SW480 (cell line): ENCODE results near the gene TXNRD1.
"Not testable (repeated sequence)": the region's sequence is repeated elsewhere in the genome, so short reads cannot be mapped to it uniquely, and the experiment has no call there.

Experiments
- DNase-seq: peaks from one replicate; pipeline ENCODE4 v3.0.0-alpha.2; 2016; ENCODE audit warnings: low spot score

Gene TXNRD1

DNA sequence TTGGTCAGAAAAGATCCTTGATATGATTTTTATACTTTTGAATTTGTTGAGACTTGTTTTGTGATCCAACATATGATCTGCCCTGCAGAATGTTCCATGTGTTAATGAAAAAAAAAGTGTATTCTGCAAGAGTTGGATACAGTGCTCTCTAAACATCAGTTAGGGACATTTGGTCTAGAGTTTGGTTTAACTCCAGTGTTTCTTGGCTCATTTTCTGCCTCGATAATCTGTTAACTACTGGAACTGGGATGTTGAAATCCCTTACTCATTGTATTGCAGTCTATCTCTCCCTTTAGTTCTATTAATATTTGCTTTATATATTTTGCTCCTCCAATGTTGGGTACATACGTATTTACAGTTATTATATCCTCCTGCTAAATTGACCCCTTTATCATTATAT is 18.3 kb upstream of the TXNRD1 start:
- no peak for DNase-seq

DNA sequence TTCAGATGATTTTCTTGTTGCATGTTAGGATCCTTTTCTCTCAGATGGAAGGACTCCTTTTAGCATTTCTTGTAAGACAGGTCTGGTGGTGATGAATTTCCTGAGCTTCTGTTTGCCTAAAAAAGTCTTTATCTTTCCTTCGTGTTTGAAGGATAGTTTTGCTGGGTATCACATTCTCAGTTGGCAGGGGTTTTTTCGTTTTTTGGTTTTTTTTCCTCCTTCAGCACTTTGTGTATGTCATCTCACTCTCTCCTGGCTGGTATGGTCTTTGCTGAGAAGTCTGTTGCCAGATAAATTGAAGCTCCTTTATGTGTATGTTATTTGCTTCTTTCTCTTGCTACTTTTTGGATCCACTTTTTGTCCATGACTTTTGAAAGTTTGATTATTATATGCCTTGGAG is 15.6 kb upstream of the TXNRD1 start:
- no peak for DNase-seq

DNA sequence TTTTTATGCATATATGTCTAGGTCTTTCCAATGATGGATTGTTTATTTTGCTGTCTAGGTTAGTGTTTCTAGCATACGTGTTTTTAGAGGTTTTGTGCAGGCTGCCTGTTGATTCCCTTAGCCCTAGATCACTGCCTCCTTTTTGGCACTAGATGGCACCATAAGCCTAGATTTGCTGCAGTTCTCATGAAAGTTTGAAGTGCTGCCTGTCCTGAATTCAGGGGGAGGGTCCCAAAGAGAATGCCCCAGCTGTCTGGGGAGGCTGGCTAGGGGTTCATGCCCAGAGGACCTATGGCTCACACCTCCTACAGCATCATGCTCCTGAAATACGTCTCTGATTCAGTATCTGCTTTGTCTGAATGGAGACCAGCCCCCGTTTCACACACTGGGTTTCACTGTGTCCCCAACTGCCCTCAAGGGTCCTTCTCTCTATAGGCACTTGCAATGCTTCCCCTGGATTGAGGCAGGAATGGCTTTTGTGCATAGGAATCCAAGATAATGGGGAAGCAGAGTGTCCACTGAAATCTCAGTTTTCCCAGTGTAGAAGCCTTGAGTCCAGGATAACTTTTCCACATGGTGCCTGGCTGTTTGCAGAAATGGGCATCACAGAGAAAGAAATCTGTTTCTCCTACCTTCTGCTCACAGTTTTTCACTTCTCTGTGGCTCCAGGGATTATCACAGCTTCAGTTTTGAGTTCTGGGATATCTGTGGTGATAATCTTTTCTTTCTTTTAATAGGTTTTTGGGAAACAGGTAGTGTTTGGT is 14.2 kb upstream of the TXNRD1 start:
- DNase-seq = peak; percentile 62

DNA sequence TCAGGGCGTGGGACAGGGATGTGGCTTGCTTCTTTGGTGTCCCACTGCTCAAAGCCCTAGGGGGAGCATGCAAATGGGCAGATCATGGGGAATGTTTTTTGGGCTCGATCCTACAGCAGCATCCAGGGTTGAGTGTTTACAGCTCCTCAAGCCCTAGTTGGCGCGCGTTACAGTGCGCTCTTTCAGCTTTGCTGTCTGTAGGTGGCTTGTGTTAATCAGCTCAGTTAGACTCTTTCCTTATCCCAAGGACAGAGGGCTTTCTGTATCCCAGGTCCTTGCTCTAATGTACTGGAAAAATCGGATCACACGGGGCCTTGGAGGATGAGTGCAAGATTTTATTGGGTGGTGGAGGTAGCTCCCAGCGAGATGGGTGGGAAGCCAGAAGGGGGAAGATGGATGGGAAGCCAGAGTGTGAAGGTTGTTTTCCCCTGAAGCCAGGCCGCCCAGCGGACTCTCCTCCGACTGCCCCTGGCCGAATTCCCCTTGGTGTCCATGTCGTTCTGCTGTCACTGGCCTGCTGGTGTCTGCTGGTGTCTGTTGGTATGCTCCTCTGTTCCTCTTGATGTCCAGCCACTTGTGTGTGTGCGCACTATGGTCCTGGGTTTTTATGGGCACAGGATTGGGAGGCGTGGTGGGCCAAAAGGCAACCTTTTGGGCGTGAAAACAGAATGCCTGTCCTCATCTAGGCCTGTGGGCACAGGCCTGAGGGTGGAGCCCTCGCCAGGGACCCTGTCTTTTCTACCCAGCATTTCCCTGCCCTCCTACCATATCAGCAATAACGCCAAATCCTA is 10.7 kb upstream of the TXNRD1 start:
- DNase-seq = no peak

DNA sequence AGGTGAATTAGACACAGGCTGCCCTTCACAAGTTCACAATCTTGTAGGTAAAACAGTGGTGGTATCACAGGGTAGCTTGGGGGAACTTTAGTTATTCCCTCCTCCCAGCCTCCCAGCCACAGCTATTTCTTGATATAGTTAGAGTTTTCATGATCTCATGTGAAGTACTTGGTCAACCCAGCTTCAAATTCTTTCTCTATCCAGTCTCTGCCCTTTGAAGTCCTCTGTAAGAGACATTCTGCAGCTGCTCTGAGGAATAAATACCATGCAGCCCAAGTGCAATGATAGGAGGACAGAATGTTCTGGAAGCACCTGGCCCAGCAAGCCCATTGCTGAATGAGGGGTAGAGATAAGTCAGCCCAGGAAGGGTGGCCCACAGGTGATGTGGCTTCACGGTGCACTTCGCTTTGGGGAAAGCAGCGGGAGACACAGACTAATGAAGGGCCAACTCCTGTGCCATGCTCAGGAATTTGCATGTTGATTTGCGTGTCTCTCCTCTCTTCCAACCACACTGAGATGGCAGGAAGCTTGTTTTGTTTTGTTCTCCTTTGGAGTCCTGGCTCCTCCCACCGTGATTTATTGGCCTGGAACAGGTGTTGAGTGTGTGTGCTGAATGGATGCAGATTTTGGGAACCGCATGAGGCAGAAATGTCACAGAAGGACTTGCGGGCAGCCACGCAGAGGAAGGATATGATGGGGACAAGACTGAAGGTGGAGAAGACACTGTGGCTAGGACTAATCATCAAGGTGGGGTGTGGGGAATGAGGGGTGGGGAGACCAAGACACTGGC is 8.0 kb upstream of the TXNRD1 start:
- DNase-seq = peak; percentile 16

DNA sequence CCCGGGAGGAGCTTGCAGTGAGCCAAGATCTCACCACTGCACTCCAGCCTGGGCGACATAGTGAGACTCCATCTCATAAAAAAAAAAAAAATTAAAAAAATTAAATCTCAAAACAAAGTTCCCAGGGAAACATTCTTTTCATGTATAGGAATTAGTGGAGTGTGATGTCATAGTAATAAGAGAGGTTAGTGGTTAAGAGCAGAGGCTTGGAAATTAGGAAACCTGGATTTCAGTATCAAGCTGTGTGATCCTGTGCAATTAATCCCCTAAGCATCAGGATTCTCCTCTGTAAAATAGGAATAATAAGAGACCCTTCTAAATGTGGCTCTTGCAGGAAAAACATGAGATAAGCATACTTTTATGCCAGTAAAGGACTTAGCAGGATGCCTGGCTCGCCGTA is 3.1 kb upstream of the TXNRD1 start:
- DNase-seq = no peak

DNA sequence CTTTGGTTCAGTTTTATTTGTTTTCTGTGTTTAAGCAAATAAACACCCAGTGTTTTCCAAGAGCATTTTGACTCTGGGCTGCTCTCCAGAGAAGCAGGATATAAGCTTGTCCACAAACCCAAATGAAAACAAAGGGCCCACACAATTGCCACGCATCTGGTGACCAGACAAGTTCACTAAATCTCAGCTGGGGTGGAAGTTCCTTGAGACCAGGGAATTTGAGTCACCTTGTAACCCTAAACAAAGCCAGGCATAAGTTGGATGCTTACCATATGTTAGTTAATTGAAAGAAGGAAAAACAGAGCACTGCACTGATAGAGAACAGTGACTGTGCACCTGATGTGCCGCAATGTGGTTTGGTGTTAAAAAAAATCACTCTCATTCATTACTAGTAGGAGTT is 1.6 kb upstream of the TXNRD1 start:
- no peak for DNase-seq

DNA sequence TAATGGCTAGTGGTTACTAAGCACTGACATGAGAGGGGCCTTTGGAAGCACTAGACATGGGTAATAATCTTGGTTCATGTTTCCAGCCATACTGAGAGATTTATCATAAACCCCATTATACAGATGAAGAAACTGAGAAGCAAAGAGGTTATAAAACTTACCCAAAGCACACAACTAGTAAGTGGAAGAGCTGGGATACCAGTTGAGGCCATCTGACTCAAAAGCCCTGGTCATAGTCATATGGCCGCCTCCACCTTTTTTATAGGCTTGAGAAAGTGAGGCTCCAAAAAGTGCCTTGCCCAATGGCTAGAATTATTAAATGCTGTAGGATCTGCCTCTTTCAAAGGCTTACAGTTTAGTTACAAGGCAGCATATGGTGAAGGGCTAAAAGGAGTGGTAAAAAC is 944 bp downstream of the TXNRD1 start:
- DNase-seq = no peak

DNA sequence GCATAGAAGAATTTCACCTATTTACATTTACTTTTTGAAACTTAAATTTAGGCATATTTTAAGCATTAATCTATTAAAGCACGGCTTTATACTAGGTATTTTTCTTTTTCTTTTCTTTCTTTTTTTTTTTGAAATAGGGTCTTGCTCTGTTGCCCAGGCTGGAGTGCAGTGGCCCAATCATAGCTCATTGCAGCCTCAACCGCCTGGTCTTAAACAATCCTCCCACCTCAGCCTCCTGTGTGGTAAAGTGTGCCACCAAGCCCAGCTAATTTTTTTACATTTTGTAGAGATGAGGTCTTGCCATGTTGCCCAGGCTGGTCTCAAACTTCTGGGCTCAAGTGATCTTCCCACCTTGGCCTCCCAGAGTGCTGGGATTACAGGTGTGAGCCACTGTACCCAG is 2.9 kb downstream of the TXNRD1 start:
- DNase-seq = not testable (repeated sequence)

DNA sequence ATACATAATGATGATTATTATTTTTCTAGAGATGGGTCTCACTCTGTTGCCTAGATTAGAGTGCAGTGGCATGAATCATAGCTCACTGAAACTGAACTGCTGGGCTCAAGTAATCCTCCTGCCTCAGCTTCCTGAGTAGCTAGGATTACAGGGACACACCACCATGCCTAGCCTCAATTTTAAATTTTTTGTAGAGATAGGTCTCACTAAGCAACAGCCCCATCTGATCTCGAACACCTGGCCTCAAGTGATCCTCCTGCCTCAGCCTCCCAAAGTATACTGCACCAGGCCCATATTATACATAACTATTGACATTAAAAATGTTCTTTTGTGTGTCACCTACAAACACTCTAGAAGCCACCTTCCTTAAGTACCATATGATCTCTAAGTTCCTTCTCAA is 3.4 kb downstream of the TXNRD1 start:
- DNase-seq = no peak

DNA sequence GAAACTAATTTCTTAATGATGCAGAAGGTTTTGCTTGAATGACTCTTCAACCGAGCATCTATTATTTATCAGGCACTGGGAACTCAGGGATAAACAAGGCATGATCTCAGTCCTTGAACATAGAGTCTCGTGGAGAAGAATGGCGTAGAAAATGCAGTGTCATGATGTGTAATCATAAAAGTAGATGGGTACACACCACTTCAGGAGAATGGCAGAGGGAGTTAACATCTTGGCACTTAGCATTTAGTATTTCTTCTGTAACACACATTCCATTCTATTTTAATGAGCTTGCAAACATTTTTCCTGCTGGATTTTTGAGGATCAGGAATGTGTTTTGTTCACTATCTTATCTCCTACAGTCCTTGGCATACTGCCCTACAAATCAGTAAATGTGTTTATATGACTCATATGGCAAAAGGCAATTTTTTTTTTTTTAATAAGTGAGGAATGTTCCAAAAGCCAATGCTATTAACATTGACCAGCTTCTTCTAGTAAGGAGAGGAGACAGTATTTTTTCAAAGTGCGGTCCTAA is 3.8 kb downstream of the TXNRD1 start:
- DNase-seq = peak; percentile 77

DNA sequence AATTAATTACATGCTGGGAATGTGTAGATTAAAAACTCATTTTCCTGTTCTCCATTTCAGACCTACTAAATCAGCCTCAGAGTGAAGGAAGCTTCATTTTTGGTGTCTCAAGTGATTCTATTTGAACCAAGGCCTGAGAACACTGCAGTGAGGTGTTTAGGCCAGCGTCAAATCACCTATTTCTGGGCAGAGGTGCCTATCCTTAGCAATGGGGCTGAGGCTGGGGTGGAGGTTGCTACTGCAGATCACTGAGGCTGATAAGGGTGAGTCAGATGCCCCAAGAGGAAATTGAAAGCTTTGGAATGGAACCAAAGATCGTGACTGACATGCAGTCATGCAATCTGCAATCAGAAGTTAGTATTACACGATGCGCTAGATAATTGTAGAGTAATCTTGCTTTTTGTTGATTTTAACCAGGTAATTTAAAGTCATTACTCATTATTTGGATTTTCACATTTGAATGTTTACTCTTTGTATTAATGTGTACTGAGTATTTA is 4.4 kb downstream of the TXNRD1 start:
- peak; percentile 86 for DNase-seq

DNA sequence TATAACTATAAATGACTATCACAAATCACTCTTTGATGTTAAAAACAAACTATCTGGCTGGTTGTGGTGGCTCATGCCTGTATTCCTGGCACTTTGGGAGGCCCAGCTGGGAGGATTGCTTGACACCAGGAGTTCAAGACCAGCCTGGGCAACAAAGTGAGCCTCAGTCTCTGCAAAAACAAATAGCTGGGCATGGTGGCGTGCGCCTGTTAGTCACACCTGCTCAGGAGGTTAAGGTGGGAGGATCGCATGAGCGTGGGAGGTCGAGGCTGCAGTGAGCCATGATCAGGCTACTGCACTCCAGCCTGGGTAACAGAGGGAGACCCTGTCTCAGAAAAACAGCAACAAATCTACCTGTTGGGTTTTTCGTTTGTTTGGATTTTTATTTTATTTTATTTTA is 5.4 kb downstream of the TXNRD1 start:
- DNase-seq = no peak

DNA sequence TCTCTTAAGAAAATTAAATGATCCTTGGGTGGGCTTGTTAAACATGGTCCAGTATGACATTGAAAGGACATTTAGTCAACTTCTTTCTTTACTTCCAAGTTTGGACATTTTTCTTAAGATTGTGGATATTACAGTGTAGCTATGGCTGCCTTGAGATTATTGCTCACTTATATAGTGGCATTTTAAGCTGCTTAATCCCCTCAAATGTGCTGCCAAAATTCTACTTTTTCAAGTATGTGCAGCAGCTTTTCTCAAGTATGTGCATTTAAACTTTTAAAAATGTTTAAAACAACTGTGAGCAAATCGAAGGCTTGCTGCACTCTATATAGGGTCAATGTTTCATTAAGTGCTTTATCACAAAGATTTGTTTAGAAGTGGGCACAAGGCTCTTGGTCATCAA is 7.4 kb downstream of the TXNRD1 start:
- no peak for DNase-seq

DNA sequence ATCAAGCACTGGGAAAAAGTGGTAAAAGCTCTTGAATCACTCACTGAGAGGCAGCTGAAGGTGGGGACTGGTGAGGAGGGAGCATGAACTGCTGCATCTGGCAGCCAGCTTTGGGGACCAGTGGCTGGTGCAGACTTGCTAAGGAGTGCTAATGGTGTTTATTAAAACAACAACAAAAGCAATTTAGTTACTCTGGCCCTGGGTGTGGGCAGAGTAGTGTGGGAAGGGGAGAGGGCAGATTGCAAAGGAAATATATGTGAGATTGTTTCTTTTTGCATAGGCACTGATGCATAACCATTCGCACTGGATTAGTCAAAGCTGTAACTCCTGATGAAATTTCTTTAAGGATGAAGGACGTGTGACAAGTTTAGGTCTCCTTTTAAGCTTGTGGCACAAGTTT is 8.1 kb downstream of the TXNRD1 start:
- DNase-seq = no peak

DNA sequence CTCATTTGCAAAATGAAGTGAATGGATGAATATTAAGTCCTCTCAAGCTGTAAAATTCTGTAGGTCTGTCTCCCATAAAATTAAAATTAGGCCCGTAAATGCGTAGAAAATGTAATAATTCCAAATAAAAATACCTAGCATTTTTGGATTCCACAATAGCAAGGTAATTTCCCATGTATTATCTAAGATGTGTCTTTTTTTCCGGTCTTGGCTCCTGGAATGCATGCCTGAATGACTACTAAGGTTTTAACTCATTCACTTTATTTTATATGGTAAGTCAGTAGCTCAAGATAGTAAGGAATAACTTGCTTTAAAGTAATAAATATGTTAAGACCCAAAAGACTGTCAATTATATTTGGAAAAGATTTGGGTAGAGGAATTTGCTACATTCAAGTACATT is 11.1 kb downstream of the TXNRD1 start:
- no peak for DNase-seq

DNA sequence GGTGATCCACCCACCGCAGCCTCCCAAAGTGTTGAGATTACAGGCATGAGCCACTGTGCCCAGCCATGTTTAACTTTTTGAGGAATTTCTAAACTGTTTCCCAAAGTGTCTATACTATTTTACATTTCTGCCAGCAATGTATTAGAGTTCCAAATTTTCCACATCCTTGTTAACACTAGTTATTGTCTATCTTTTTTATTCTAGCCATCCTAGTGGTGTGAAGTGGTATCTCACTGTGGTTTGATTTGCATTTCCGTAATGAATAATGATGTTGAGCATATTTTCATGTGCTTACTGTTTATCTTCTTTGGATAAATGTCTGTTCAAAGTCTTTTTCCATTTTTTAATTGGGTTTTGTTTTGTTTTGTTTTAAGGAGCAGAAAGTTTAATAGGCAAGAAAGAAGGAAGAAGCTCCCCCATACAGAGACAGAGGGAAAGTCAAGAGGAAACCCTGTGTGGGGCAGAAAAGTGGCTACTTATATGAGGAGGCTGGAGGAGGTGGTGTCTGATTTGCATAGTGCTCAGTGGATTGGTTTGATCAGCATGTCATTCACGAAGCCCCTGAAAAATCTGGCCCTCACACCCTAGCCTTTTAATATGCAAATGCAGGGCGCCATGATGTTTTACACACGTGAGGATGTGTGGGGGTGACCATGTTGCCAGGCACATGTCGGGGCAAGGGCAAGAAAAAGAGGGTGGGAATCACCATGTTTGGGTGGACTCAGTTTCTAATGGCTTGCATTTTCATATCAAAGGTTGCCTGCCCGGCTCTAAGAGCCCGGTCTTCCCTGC is 14.9 kb downstream of the TXNRD1 start:
- DNase-seq = no peak

DNA sequence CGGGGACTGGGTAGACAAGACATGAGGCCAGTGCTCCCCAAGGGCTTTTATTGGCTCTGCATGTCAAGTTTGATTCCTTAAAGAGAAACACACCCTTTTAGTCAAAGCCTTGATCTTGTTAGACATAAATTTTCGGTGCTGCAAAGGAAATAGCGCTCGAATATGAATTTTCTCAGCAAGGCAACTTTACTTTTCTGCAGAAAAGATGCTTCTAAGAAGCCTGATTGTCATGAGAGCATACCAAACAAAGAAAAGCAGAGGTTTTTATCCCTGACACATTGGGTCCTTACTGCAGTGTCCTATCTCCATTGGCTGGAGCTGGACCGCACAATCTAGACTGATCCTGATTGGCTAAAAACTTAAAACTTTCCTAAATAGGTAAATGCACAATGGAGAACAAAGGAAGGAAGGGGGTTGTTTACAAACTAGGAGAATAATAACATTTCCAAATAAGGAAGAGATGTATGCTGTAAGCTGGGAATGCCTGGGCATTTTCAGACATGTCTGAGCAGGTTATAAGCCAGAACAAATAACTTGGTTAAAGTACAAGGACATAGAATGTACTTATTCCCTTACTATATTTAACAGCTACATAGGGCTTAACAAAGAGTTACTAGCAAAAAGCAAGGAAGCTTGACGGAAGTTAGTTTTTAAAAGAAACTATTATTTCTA is 17.2 kb downstream of the TXNRD1 start:
- no peak for DNase-seq

DNA sequence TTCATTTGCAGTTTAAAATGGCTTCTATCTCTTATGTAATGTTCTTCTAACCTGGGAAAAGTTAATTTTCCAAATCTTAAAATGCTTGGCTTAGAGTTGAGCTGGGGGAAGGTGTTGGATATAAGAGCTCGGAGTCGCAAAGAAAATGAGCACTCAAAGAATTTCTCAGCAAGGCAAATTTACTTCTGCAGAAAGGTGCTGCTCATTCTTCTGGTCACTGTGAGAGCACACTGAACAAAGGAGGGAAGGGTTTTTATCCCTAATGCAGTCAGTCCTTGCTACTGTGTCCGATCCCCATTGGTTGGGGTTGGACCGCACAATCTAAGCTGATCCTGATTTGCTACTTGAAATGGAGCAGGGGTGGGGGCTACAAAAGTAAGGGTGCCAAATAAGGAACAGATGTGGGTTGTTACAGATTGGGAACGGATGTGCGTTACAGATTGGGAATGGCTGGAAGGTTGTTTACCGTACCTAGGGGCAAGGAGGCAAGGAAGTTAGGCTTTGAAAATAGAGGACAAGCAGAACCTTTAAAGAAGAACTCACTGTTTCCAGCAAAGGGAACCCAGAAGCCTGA is 19.4 kb downstream of the TXNRD1 start:
- no peak for DNase-seq

DNA sequence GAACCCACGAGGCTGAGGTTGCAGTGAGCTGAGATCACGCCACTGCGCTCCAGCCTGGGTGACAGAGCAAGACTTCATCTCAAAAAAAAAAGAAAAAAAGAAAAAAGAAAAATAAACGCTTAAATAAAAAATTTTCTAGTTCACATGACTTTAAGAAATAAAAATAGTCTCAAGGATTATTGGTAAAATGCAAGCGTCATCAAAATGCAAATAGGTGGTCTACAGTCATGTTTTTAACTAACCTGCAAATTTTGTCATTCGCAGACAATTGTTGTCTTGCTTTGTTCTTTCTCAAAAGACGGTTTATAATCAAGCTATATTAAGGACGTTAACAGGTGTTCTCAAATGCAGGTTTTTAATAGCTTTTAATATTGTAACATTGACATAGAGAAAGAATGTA is 22.4 kb downstream of the TXNRD1 start:
- no peak for DNase-seq
